ACC112 (cell line): ENCODE results near the gene GPR31.
"Not testable (repeated sequence)": the region's sequence is repeated elsewhere in the genome, so short reads cannot be mapped to it uniquely, and the experiment has no call there.

Experiments used
- H2AFZ ChIP-seq: fragments of 200-600 bp; sonication (generic); one replicate; pipeline ENCODE4 v1.6.0; 2017; ENCODE audit warnings: antibody characterized with exemption, low read length; ENCODE audit not compliant: unreplicated experiment
- H3K27ac ChIP-seq: fragments of 200-600 bp; sonication (generic); 2 replicates; pipeline ENCODE4 v1.5.1; 2014; ENCODE audit warnings: low read depth, mild to moderate bottlenecking, antibody characterized with exemption, low read length, moderate library complexity
- H3K27me3 ChIP-seq: fragments of 200-600 bp; sonication (generic); 2 replicates; pipeline ENCODE4 v1.6.1; 2014; ENCODE audit warnings: mild to moderate bottlenecking, antibody characterized with exemption, low read length, moderate library complexity, mixed read lengths; ENCODE audit not compliant: insufficient read depth
- H3K36me3 ChIP-seq: fragments of 200-600 bp; sonication (generic); 2 replicates; pipeline ENCODE4 v1.6.1; 2016; ENCODE audit warnings: mild to moderate bottlenecking, antibody characterized with exemption, low read length, moderate library complexity, mixed read lengths; ENCODE audit not compliant: insufficient read depth
- H3K4me1 ChIP-seq: fragments of 200-600 bp; sonication (generic); one replicate; pipeline ENCODE4 v1.6.1; 2016; ENCODE audit warnings: low read length, mixed read lengths; ENCODE audit not compliant: insufficient read depth, unreplicated experiment, control insufficient read depth
- H3K4me3 ChIP-seq: fragments of 200-600 bp; sonication (generic); 2 replicates; pipeline ENCODE4 v1.5.1; 2014; ENCODE audit warnings: mild to moderate bottlenecking, low read depth, low read length
- H3K79me2 ChIP-seq: fragments of 200-600 bp; sonication (generic); one replicate; pipeline ENCODE4 v1.6.0; 2016; ENCODE audit warnings: low read length; ENCODE audit not compliant: control insufficient read depth, unreplicated experiment, insufficient read depth

Gene GPR31

DNA sequence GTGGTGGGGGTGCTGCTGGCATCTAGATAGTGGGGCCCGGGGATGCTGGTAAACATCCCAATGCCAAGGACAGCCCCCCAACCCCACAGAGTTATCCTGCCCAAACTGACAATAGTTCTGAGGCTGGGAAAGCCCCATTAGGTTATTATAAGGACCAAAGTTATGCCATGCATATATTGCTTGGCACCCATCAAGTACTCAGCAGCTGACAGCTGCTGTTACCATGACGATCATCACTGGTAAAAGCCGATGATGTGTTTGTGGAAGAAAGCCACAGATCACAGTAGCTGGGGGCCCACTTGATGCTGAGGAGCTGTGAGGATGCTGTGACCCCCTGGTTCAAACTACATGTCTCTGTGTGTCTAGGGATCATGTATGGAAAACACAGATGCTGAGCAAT lies 27.3 kb upstream of the GPR31 start:
- H3K79me2 ChIP-seq, H3K27me3 ChIP-seq, H3K27ac ChIP-seq, H2AFZ ChIP-seq, H3K4me3 ChIP-seq, H3K4me1 ChIP-seq, H3K36me3 ChIP-seq: not testable (repeated sequence)

DNA sequence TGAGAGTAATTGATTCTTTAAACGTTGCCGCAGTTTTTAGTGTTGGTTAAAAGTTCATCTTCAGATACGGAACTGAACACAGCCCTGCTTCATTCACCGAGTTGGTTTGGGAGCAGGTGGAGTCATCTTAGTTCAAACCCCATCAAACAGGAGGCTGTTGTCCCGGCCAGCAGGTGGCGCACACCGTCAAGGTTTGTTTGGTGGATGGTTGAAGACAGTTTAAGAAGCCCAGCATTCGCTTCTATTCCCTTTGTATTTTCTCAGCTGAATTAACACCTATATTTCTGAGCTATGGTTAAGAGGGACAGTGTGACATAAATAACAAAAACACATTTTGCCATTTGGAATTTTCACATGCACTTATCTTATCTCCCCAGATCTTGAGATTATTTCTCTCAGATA lies 25.1 kb upstream of the GPR31 start:
- not testable (repeated sequence) for H3K27ac ChIP-seq, H3K4me1 ChIP-seq, H3K4me3 ChIP-seq, H2AFZ ChIP-seq, H3K79me2 ChIP-seq, H3K36me3 ChIP-seq, H3K27me3 ChIP-seq

DNA sequence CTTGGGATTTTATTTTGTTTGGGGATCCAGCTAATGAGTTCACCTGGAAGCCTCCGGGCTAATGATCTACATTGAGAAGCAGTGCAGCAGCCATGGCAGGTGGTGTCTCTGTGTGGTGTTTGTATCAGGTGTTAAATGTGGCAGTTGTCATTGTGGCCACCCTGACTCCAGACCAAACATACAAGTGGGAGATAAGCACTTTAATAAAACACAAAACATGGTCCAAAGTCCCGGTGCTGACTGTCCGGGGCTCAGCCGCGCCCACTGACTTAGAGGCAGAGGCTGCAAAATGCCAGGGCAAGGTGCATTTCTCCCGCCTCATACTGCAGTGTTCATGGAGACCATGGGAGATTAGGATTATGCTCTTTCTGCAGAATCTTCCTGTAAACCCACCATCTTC lies 23.6 kb upstream of the GPR31 start:
- H3K27me3 ChIP-seq, H2AFZ ChIP-seq, H3K27ac ChIP-seq, H3K79me2 ChIP-seq, H3K4me1 ChIP-seq, H3K36me3 ChIP-seq, H3K4me3 ChIP-seq: not testable (repeated sequence)

DNA sequence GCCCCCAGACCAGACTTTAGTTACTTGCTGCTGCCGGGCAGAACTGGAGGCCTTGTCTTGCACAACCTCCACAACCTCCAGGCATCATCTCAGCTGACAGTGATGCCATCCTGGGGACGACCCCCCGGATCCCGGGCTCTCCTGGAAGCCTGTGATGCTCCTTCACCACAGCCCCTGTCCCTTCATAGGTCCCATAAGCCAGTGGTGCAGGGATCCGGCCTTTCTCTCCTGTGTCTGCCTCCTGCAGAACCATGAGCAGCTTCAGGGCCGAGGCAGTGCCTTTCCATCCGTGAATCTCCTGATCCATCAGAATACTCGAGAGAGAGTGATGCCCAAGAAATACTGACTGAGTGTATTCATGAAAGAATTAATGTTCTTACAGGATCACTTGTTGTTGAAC lies 22.3 kb upstream of the GPR31 start:
- not testable (repeated sequence) for H3K4me3 ChIP-seq, H2AFZ ChIP-seq

DNA sequence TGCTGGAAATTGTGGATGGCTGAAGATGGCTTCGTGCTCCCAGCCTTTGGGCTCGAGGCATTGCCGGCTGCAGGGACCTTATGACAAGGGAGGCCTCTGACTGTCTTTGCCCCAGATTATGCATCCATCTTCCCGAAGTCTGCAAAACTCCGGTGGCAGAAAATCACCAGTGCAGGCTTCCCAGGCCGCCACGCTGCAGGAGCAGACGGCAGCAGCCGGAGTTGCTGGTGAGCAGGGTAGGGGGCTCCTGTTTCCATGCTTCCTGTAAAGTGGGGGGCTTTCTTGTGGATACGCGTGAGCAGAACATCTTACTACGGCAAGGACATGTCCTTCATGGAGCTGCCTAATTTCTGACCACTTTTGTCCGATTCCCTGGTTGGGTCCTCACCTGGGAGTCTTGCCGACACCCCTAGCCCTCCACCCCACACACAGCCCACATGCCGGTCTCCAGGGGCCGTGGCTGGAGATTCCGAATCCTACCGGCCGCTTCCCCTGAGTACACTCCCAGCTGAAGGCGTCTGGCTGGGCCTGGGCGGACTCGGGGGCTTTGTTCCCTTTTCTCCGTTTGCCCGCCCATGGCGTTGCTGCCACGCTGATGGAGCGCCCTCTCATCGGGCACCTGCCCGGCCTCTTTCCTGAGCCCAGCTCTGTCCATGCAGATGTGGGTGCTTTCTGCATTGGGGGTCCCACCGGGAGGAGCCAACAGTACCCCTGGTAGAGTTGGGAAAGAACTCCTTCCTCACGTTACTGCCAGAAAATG lies 21.3 kb upstream of the GPR31 start:
- H3K36me3 ChIP-seq, H3K4me1 ChIP-seq, H2AFZ ChIP-seq, H3K4me3 ChIP-seq, H3K27ac ChIP-seq, H3K27me3 ChIP-seq, H3K79me2 ChIP-seq: not testable (repeated sequence)

More for the DNA sequence above, 22.3 kb upstream of the GPR31 start:
- not testable (repeated sequence) for H3K27me3 ChIP-seq, H3K27ac ChIP-seq, H3K4me1 ChIP-seq, H3K79me2 ChIP-seq, H3K36me3 ChIP-seq

DNA sequence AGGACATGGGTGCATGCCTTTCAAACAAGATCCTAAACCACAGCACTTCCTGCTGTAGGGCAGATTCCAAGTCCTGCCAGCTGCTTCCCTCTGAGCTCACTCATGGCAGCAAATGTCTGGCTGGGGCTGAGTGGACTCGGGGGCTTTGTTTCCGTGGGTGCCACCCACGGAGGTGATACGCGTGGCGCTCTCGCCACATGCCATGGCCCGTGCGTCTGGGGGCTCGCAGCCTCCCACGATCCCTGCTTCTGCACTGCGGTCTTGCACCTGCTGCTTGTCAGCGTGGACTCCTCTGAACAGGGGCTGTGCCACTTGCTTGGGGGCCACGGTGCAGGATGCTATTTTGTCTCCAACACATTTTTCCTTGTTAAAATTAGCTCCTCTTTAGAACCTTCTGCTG lies 19.5 kb upstream of the GPR31 start:
- H3K27ac ChIP-seq, H3K36me3 ChIP-seq, H3K79me2 ChIP-seq, H2AFZ ChIP-seq, H3K4me3 ChIP-seq, H3K4me1 ChIP-seq, H3K27me3 ChIP-seq: not testable (repeated sequence)

DNA sequence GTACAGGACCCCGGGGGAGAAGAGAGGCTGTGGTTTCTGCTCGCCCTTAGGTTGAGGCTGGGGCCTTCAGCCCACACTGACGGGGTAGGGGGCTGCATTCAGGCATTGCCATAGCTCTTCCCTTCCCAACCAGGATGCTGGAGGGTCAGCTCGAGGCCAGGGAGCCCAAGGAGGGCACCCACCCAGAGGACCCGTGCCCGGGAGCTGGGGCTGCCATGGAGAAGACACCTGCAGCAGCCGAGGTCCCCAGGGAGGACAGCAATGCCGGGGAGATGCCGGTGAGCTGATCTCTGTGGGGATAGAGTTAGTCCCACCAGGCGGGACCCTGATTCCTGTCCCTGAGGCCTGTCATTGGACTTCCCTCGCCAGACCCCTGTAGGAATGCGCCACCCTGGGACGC lies 14.2 kb upstream of the GPR31 start:
- not testable (repeated sequence) for H2AFZ ChIP-seq, H3K36me3 ChIP-seq, H3K27me3 ChIP-seq, H3K4me1 ChIP-seq, H3K79me2 ChIP-seq, H3K4me3 ChIP-seq, H3K27ac ChIP-seq

DNA sequence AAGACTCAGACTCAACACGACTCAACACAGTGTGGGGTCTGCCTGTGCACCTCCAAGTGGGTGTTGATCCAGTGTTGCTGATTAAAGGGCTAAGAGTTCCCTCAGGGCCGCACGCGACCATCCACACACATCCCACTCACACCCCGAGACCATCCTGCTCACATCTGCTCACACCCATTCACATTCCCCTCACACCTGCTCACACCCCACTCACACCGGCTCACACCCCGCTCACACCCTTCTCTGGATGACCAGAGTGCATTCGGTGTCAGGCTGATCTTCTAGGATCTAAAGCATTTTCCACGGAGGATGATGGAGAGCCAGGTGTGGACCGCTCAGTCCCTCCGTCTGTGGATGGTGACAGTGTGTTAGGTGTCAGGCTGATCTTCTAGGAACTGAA lies 13.5 kb upstream of the GPR31 start:
- not testable (repeated sequence) for H3K27ac ChIP-seq, H3K36me3 ChIP-seq, H3K79me2 ChIP-seq, H3K4me1 ChIP-seq, H2AFZ ChIP-seq, H3K27me3 ChIP-seq, H3K4me3 ChIP-seq

DNA sequence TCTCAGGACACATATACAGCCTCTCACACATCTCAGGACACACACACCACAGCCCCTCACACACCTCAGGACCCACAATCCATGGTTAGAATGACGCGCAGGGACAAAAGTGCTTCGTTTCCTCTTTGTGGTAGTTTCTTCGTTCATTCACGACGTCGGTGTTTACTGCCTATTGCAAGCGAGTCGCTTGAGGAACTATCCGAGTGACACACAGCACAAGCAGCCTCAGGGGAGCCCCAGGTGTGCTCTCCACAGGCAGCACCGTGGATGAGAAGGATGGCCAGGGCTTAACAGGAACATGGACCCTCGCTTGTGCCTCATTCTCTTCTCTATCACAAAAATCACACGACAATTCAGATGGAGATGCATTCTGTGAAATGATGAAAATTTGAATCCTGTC lies 12.1 kb upstream of the GPR31 start:
- not testable (repeated sequence) for H3K36me3 ChIP-seq, H3K79me2 ChIP-seq, H3K27ac ChIP-seq

DNA sequence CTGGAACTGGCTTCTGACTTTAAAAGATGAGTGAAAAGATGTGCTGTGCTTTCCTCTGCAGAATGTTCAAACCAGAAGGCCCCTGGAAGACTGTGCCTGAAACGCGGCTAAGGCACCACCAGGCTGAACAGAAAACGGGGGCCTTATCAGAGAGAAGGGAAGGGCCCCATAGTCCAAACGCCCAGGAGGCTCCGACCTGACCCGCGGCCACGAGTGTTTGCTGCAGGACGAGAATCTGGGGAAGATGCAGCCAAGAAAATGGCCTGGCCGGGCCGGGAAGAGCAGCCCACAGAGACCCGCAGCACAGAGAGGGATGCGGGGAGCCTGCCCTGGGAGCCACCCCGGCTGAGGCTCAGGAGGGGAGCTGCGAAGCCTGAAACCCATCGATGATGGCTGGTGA lies 10.5 kb upstream of the GPR31 start:
- H3K4me3 ChIP-seq, H3K27me3 ChIP-seq, H2AFZ ChIP-seq, H3K79me2 ChIP-seq, H3K36me3 ChIP-seq, H3K4me1 ChIP-seq, H3K27ac ChIP-seq: not testable (repeated sequence)

More for the DNA sequence above, 12.1 kb upstream of the GPR31 start:
- not testable (repeated sequence) for H3K27me3 ChIP-seq, H2AFZ ChIP-seq, H3K4me3 ChIP-seq, H3K4me1 ChIP-seq

DNA sequence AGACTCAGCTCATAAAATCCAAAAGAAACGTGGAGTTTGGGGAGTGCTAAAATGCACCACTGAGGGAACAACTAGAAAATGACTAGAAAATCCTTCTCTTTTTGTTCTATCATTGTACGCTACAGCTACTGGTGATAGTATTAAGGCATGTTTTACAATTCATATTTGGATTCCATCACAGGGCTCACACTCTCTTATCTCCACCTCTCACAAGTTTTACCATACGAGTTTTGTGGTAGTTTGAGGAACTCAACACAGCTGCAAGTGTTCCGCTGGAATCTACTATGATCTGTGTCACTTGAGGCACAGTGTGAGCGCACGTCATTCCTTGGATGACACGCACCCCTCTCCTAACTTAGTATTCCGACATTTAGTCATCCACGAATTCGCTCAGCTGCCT lies 9.9 kb upstream of the GPR31 start:
- H2AFZ ChIP-seq, H3K79me2 ChIP-seq, H3K27me3 ChIP-seq, H3K4me1 ChIP-seq, H3K36me3 ChIP-seq, H3K4me3 ChIP-seq, H3K27ac ChIP-seq: not testable (repeated sequence)
